CD4-positive, CD25-positive, alpha-beta regulatory T cell (primary cell): Measurements from ENCODE around the gene HIGD1B. TPM values are rescaled to one million over a fixed set of nuclear protein-coding genes. Genes with fewer than 3 reads are reported as not detected.

Experiments
- ATAC-seq, 2 donors: fragments of 150-1000 bp; cut with Tn5 transposase; one replicate each; pipeline ENCODE4 v1.10.0; 2021; ENCODE audit warnings: low read depth in 2 of 2, moderate number of reproducible peaks in 2 of 2, moderate library complexity in 1 of 2
- DNase-seq, 3 donors: peaks; one replicate each; pipeline versions ENCODE4 v3.0.0 to v3.0.0-alpha.2; 2012 to 2022; ENCODE audit warnings: mixed read lengths in 1 of 3
- H3K27ac ChIP-seq: one replicate; pipeline ENCODE4 v1.7.0; 2013; ENCODE audit warnings: mild to moderate bottlenecking, low read length; ENCODE audit not compliant: insufficient read depth, poor library complexity, severe bottlenecking
- H3K27me3 ChIP-seq: one replicate; pipeline ENCODE4 v1.7.0; 2013; ENCODE audit warnings: low read length; ENCODE audit not compliant: control insufficient read depth, insufficient read depth
- H3K36me3 ChIP-seq: one replicate; pipeline ENCODE4 v1.7.0; 2013; ENCODE audit warnings: mild to moderate bottlenecking, low read length, moderate library complexity; ENCODE audit not compliant: control insufficient read depth, insufficient read depth
- H3K4me1 ChIP-seq: 2 replicates; pipeline ENCODE4 v1.7.0; 2013; ENCODE audit warnings: mild to moderate bottlenecking, low read length; ENCODE audit not compliant: insufficient read depth, control insufficient read depth, poor library complexity, severe bottlenecking
- H3K4me3 ChIP-seq: one replicate; pipeline ENCODE4 v1.7.0; 2013; ENCODE audit warnings: low read depth, mild to moderate bottlenecking, low read length, moderate library complexity
- H3K9me3 ChIP-seq, 2 experiments: 1 replicate in 1 of 2; 2 replicates in 1 of 2; pipeline ENCODE4 v1.7.0; 2013; ENCODE audit warnings: low read length in 2 of 2, mild to moderate bottlenecking in 1 of 2, moderate library complexity in 1 of 2; ENCODE audit not compliant: control insufficient read depth in 2 of 2
- H3K27ac Mint-ChIP-seq, 3 donors: one replicate each; pipeline ENCODE4 v1.8.0; 2020 to 2022; ENCODE audit warnings: mild to moderate bottlenecking in 3 of 3, mixed read lengths in 3 of 3, moderate library complexity in 2 of 3
- H3K27me3 Mint-ChIP-seq: one replicate; pipeline ENCODE4 v1.8.0; 2022; ENCODE audit warnings: mild to moderate bottlenecking, mixed read lengths
- H3K36me3 Mint-ChIP-seq: one replicate; pipeline ENCODE4 v1.8.0; 2020; ENCODE audit warnings: mixed read lengths
- H3K4me1 Mint-ChIP-seq, 4 donors: one replicate each; pipeline ENCODE4 v1.8.0; 2020 to 2022; ENCODE audit warnings: mixed read lengths in 4 of 4, mild to moderate bottlenecking in 1 of 4
- H3K4me3 Mint-ChIP-seq, 4 donors: one replicate each; pipeline ENCODE4 v1.8.0; 2020 to 2022; ENCODE audit warnings: mild to moderate bottlenecking in 4 of 4, mixed read lengths in 4 of 4, moderate library complexity in 3 of 4
- H3K9me3 Mint-ChIP-seq, 7 donors: one replicate each; pipeline ENCODE4 v1.8.0; 2020 to 2022; ENCODE audit warnings: mixed read lengths in 7 of 7, mild to moderate bottlenecking in 3 of 7, moderate library complexity in 2 of 7
- polyA plus RNA-seq, 4 donors: library from polyadenylated mRNA; unstranded; fragments of 300-500 nt; fragmentation: Illumina TruSeq; gene quantifications; one replicate each; pipeline ENCODE4 v1.2.3, GENCODE V29; 2021
- total RNA-seq: library from RNA; stranded (reverse); gene quantifications from one replicate; pipeline ENCODE4 v1.2.3, GENCODE V29; 2022

The HIGD1B gene
- total and polyA plus RNA-seq, 5 donors from 2014 or later, result not detected

DNA sequence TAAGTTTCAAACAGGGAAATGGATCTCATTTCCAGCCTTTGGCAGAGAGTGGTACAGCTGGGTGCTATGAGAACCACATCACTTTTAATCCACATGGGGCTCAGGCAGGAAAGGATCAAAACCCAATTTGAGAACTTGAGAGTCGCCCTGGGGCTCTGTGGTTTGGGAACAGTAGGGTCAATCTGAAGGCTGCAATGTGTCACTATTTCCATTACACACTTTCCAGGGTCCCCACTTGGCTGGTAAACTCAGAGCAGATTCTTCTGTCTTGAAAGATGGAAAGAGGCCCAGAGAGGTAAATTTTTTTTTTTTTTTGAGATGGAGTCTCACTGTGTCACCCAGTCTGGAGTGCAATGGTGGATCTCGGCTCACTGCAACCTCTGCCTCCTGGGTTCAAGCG lies 6.7 kb upstream of the HIGD1B start:
- no peak overlapping the region for H3K27ac Mint-ChIP-seq
- ATAC-seq (no peak), DNase-seq (no peak)
- no peaks in the 10 kb centered on the region for H3K4me1 Mint-ChIP-seq
- H3K36me3 Mint-ChIP-seq, result no peaks in the 10 kb centered on the region
- no peaks in the 10 kb centered on the region for H3K9me3 Mint-ChIP-seq
- Histone ChIP-seq H3K9me3 (no peaks in the 10 kb centered on the region), H3K4me1 (no peaks in the 10 kb centered on the region), H3K27ac (no peak overlapping the region), H3K27me3 (no peaks in the 10 kb centered on the region), H3K36me3 (no peaks in the 10 kb centered on the region), H3K4me3 (no peak overlapping the region)
- peaks cover 10% of the 10 kb centered on the region for H3K27me3 Mint-ChIP-seq
- peak overlapping the region in 1 of 4 donors; percentile 11 for H3K4me3 Mint-ChIP-seq

GRCh38 chr17:44842748-44843147 lies 4.9 kb upstream of the HIGD1B start:
- no peak overlapping the region for H3K27ac ChIP-seq
- ATAC-seq (no peak), DNase-seq (no peak)
- Mint-ChIP-seq H3K4me1 (no peaks in the 10 kb centered on the region), H3K27me3 (no peaks in the 10 kb centered on the region), H3K36me3 (no peaks in the 10 kb centered on the region), H3K27ac (peak overlapping the region in 2 of 3 donors; percentile 31 to 38), H3K9me3 (no peaks in the 10 kb centered on the region), H3K4me3 (no peak overlapping the region)
- H3K4me1 ChIP-seq, result no peaks in the 10 kb centered on the region
- no peaks in the 10 kb centered on the region for H3K27me3 ChIP-seq
- H3K4me3 ChIP-seq, result no peak overlapping the region
- H3K36me3 ChIP-seq, result no peaks in the 10 kb centered on the region
- H3K9me3 ChIP-seq, result no peaks in the 10 kb centered on the region

- no peak overlapping the region for H3K27ac Mint-ChIP-seq
- no peak for ATAC-seq
- no peaks in the 10 kb centered on the region for H3K36me3 ChIP-seq
These were observed 3.3 kb upstream of the HIGD1B start for GRCh38 chr17:44844390-44844830.

DNA sequence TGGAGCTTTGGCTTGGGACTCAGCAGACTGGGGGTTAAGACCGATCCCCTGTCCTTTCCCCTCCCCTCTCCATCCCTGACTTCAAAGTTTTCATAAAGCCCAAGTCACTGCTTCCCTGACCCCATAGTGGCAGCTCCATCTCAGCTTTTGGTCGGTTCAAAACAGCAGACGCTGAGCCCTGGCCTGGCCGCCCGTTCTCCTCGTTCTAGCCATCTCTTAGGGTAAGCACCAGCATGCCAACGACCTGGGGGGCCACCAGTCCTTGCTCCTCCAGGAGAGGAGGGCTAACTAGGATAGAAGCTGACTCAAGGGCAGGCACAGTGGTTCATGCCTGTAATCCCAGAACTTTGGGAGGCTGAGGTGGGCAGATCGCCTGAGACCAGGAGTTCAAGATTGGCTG lies 1.5 kb upstream of the HIGD1B start:
- Histone ChIP-seq H3K4me3 (no peak overlapping the region), H3K9me3 (no peaks in the 10 kb centered on the region), H3K4me1 (no peaks in the 10 kb centered on the region), H3K27ac (no peak overlapping the region), H3K36me3 (peaks cover 8% of the 10 kb centered on the region), H3K27me3 (no peaks in the 10 kb centered on the region)
- peak overlapping the region in 1 of 3 donors; percentile 31 for H3K27ac Mint-ChIP-seq
- H3K36me3 Mint-ChIP-seq, result peaks cover 12% of the 10 kb centered on the region
- ATAC-seq (no peak), DNase-seq (no peak)
- peak overlapping the region in 1 of 4 donors; percentile 27 for H3K4me3 Mint-ChIP-seq
- no peaks in the 10 kb centered on the region for H3K27me3 Mint-ChIP-seq
- no peaks in the 10 kb centered on the region for H3K4me1 Mint-ChIP-seq
- H3K9me3 Mint-ChIP-seq, result no peaks in the 10 kb centered on the region

More at GRCh38 chr17:44844390-44844830, 3.3 kb upstream of the HIGD1B start:
- Mint-ChIP-seq H3K36me3 (no peaks in the 10 kb centered on the region), H3K9me3 (no peaks in the 10 kb centered on the region), H3K4me1 (no peaks in the 10 kb centered on the region), H3K4me3 (no peak overlapping the region), H3K27me3 (no peaks in the 10 kb centered on the region)
- no peak for DNase-seq
- H3K4me1 ChIP-seq, result no peaks in the 10 kb centered on the region
- H3K27ac ChIP-seq, result no peak overlapping the region
- no peaks in the 10 kb centered on the region for H3K9me3 ChIP-seq
- H3K4me3 ChIP-seq, result no peak overlapping the region
- no peaks in the 10 kb centered on the region for H3K27me3 ChIP-seq

GRCh38 chr17:44848257-44848795 lies 643 bp downstream of the HIGD1B start:
- H3K4me3 ChIP-seq, result no peak overlapping the region
- H3K27ac ChIP-seq, result no peak overlapping the region
- no peaks in the 10 kb centered on the region for H3K27me3 ChIP-seq
- no peak overlapping the region for H3K4me3 Mint-ChIP-seq
- no peaks in the 10 kb centered on the region for H3K4me1 Mint-ChIP-seq
- ATAC-seq (no peak), DNase-seq (no peak)
- no peak overlapping the region for H3K27ac Mint-ChIP-seq
- no peaks in the 10 kb centered on the region for H3K27me3 Mint-ChIP-seq
- H3K9me3 Mint-ChIP-seq, result no peaks in the 10 kb centered on the region
- no peaks in the 10 kb centered on the region for H3K4me1 ChIP-seq
- peaks cover 27% of the 10 kb centered on the region for H3K36me3 ChIP-seq
- no peaks in the 10 kb centered on the region for H3K9me3 ChIP-seq
- H3K36me3 Mint-ChIP-seq, result peaks cover 24% of the 10 kb centered on the region

DNA sequence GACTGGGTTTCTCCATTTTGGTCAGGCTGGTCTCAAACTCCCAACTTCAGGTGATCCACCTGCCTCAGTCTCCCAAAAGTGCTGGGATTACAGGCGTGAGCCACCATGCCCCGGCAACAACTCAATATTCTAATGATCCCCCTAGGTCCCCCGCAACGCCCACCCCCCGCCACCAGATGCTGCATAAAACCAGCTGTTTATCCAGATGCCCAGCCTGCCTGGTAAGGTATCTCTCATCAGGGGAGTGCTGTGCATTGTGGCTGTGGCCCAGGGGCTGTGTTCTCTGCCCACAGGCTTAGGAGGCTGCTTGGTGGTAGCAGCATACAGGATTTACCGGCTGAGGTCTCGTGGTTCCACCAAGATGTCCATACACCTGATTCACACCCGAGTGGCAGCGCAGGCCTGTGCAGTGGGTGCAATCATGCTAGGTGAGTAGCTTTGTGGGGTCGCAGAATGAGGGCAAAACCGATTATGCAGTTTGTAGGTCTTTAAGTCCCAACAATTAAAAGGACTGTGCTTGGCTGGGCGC lies 1.3 kb downstream of the HIGD1B start:
- Mint-ChIP-seq H3K27me3 (no peaks in the 10 kb centered on the region), H3K36me3 (peaks cover 30% of the 10 kb centered on the region), H3K9me3 (no peaks in the 10 kb centered on the region), H3K4me3 (no peak overlapping the region), H3K4me1 (no peaks in the 10 kb centered on the region), H3K27ac (no peak overlapping the region)
- peaks cover 34% of the 10 kb centered on the region for H3K36me3 ChIP-seq
- no peaks in the 10 kb centered on the region for H3K27me3 ChIP-seq
- H3K9me3 ChIP-seq, result no peaks in the 10 kb centered on the region
- no peak overlapping the region for H3K4me3 ChIP-seq
- ATAC-seq, result no peak
- H3K27ac ChIP-seq, result no peak overlapping the region
- no peak for DNase-seq
- H3K4me1 ChIP-seq, result no peaks in the 10 kb centered on the region

DNA sequence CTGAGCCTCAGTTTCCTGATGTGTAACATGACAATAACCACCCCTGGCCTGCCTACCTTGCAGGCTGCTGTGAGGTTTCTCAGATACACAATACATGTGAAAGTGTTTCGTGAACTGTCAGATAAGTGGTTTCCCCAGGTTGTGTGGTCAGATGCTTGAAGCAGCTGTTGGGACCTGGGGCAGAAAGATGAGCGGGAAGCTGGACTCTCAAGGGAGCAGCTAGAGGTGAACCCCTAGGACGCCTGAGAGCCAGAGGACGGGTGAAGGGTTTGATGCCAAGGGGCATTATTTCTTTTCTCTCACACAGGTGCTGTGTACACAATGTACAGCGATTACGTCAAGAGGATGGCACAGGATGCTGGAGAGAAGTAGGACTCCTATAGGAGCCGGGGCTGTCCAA lies 2.3 kb downstream of the HIGD1B start:
- no peak for ATAC-seq
- Histone ChIP-seq H3K36me3 (peaks cover 44% of the 10 kb centered on the region), H3K4me3 (no peak overlapping the region), H3K4me1 (no peaks in the 10 kb centered on the region), H3K27ac (no peak overlapping the region), H3K27me3 (no peaks in the 10 kb centered on the region), H3K9me3 (no peaks in the 10 kb centered on the region)
- Mint-ChIP-seq H3K4me3 (no peak overlapping the region), H3K4me1 (no peaks in the 10 kb centered on the region), H3K27me3 (no peaks in the 10 kb centered on the region), H3K9me3 (no peaks in the 10 kb centered on the region), H3K27ac (peak overlapping the region in 1 of 3 donors; percentile 66), H3K36me3 (peaks cover 40% of the 10 kb centered on the region)
- DNase-seq, result no peak

GRCh38 chr17:44850612-44851011 lies 2.9 kb downstream of the HIGD1B start:
- H3K27ac Mint-ChIP-seq, result peak overlapping the region in 2 of 3 donors; percentile 47 to 74
- H3K4me1 ChIP-seq, result no peaks in the 10 kb centered on the region
- H3K4me1 Mint-ChIP-seq, result no peaks in the 10 kb centered on the region
- H3K27ac ChIP-seq, result no peak overlapping the region
- H3K36me3 Mint-ChIP-seq, result peaks cover 41% of the 10 kb centered on the region
- H3K9me3 ChIP-seq, result no peaks in the 10 kb centered on the region
- ATAC-seq, result no peak
- H3K36me3 ChIP-seq, result peaks cover 49% of the 10 kb centered on the region
- H3K9me3 Mint-ChIP-seq, result no peaks in the 10 kb centered on the region
- H3K4me3 ChIP-seq, result no peak overlapping the region
- no peak overlapping the region for H3K4me3 Mint-ChIP-seq
- no peak for DNase-seq
- no peaks in the 10 kb centered on the region for H3K27me3 ChIP-seq
- H3K27me3 Mint-ChIP-seq, result no peaks in the 10 kb centered on the region
